GM12892 (cell line): ENCODE results near the gene SEC23IP.

Source experiments
- POLR2A ChIP-seq: IDR thresholded peaks from 2 replicates; pipeline ENCODE4 v1.6.1; 2011; ENCODE audit warnings: low read depth, low read length, control low read depth
- POLR2AphosphoS5 ChIP-seq: IDR thresholded peaks from 2 replicates; pipeline ENCODE4 v1.6.1; 2011; ENCODE audit warnings: low read depth, low read length, control low read depth
- TAF1 ChIP-seq: IDR thresholded peaks from 2 replicates; pipeline ENCODE4 v1.6.1; 2011; ENCODE audit warnings: low read depth, mild to moderate bottlenecking, control low read depth, low read length, borderline replicate concordance

DNA sequence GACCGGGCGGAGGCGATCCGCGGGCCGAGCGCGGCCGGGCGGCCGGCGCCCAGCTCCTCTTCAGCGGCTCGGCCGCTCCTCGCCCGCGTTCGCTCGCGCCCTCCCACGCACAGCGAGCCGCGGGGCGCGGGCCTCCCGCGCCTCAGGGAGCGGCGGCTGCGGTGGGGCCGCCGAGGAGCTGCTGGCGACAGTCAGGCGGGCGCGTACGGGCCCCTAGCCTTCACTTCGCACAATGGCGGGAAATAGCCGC is 20.0 kb upstream of the SEC23IP start, which contains the start of gene MCMBP:
- peak; percentile 79 for TF ChIP-seq POLR2A
- peak; percentile 66; the same call in 1 of the 2 replicates for TF ChIP-seq POLR2AphosphoS5
- TF ChIP-seq TAF1: peak; percentile 81
